KMS-11 (cell line): ENCODE measurements around the gene LUZP2.

Experiments used
- H2AFZ ChIP-seq: fragments of 200-600 bp; sonication (generic); 2 replicates; pipeline ENCODE4 v1.6.1; 2016; ENCODE audit warnings: antibody characterized with exemption, mixed run types, low read depth
- H3K27ac ChIP-seq: fragments of 200-600 bp; sonication (generic); 2 replicates; pipeline ENCODE4 v1.6.1; 2016; ENCODE audit warnings: mild to moderate bottlenecking, mixed run types
- H3K27me3 ChIP-seq: fragments of 200-600 bp; sonication (generic); 2 replicates; pipeline ENCODE4 v1.6.1; 2017; ENCODE audit warnings: mild to moderate bottlenecking, low read depth, mixed run types, moderate library complexity; ENCODE audit not compliant: insufficient read depth
- H3K36me3 ChIP-seq: fragments of 200-600 bp; sonication (generic); 2 replicates; pipeline ENCODE4 v1.6.1; 2017; ENCODE audit warnings: mild to moderate bottlenecking, mixed run types; ENCODE audit not compliant: insufficient read depth
- H3K4me1 ChIP-seq: fragments of 200-600 bp; sonication (generic); 2 replicates; pipeline ENCODE4 v1.6.1; 2016; ENCODE audit warnings: mild to moderate bottlenecking, low read depth, mixed run types; ENCODE audit not compliant: poor library complexity, severe bottlenecking
- H3K4me2 ChIP-seq: fragments of 200-600 bp; sonication (generic); 2 replicates; pipeline ENCODE4 v1.7.0; 2016; ENCODE audit warnings: mild to moderate bottlenecking, mixed run types
- H3K4me3 ChIP-seq: fragments of 200-600 bp; sonication (generic); IDR thresholded peaks from 2 replicates; pipeline ENCODE4 v1.6.1; 2017; ENCODE audit warnings: low read depth, low read length, mixed read lengths; ENCODE audit not compliant: insufficient read depth
- H3K79me2 ChIP-seq: fragments of 200-600 bp; sonication (generic); 2 replicates; pipeline ENCODE4 v1.6.1; 2016; ENCODE audit warnings: low read depth, mixed run types; ENCODE audit not compliant: insufficient read depth
- H3K9ac ChIP-seq: fragments of 200-600 bp; sonication (generic); 2 replicates; pipeline ENCODE4 v1.6.1; 2016; ENCODE audit warnings: mild to moderate bottlenecking, mixed run types
- H4K20me1 ChIP-seq: fragments of 200-600 bp; sonication (generic); 2 replicates; pipeline ENCODE4 v1.6.1; 2016; ENCODE audit warnings: mild to moderate bottlenecking, mixed run types; ENCODE audit not compliant: insufficient read depth
- TF ChIP-seq, protein P1 (sequence below): fragments of 200-600 bp; sonication (generic); conservative IDR thresholded peaks from 2 replicates; pipeline ENCODE4 v1.6.1; 2017; ENCODE audit warnings: low read depth, mild to moderate bottlenecking, antibody characterized with exemption, low read length, moderate library complexity, mixed read lengths

Gene LUZP2

DNA sequence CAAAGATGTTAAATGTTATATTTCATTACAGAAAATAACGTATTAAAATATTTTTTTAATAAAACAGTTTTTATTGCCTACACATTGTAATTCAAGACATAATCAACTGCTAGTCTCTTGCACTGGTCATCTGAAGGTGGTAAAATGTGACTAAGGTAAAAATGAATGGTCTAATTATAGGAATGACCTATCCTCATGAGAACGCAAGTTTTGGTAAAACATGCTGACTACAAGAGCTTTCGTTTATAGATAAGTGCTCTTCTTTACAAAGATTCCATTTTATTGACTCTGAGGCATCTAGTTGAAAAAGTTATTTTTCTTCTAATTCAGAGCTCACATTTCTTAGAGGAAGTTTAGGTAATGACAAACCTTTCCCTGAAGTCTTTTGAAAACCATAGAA lies 27.3 kb downstream of the LUZP2 start:
- Histone ChIP-seq H3K4me3 (no peak overlapping the region), H3K4me2 (no peak overlapping the region), H3K79me2 (no peaks in the 10 kb centered on the region), H3K27me3 (no peaks in the 10 kb centered on the region), H3K9ac (no peak overlapping the region), H3K4me1 (peaks cover 13% of the 10 kb centered on the region), H3K36me3 (no peaks in the 10 kb centered on the region), H3K27ac (no peak overlapping the region), H2AFZ (peak overlapping the region; percentile 22; the same call in 1 of the 2 replicates), H4K20me1 (no peaks in the 10 kb centered on the region)
- TF ChIP-seq, protein P1, sequence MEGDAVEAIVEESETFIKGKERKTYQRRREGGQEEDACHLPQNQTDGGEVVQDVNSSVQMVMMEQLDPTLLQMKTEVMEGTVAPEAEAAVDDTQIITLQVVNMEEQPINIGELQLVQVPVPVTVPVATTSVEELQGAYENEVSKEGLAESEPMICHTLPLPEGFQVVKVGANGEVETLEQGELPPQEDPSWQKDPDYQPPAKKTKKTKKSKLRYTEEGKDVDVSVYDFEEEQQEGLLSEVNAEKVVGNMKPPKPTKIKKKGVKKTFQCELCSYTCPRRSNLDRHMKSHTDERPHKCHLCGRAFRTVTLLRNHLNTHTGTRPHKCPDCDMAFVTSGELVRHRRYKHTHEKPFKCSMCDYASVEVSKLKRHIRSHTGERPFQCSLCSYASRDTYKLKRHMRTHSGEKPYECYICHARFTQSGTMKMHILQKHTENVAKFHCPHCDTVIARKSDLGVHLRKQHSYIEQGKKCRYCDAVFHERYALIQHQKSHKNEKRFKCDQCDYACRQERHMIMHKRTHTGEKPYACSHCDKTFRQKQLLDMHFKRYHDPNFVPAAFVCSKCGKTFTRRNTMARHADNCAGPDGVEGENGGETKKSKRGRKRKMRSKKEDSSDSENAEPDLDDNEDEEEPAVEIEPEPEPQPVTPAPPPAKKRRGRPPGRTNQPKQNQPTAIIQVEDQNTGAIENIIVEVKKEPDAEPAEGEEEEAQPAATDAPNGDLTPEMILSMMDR, result no peak

- Histone ChIP-seq H3K27me3 (no peaks in the 10 kb centered on the region), H4K20me1 (no peaks in the 10 kb centered on the region), H3K27ac (no peak overlapping the region), H3K79me2 (no peaks in the 10 kb centered on the region), H3K4me1 (no peaks in the 10 kb centered on the region), H3K4me2 (no peak overlapping the region), H3K9ac (no peak overlapping the region), H3K36me3 (no peaks in the 10 kb centered on the region), H3K4me3 (no peak overlapping the region), H2AFZ (no peak overlapping the region)
- TF ChIP-seq, protein P1, result no peak
Observed at GRCh38 chr11:24531528-24531927, 34.7 kb downstream of the LUZP2 start.

DNA sequence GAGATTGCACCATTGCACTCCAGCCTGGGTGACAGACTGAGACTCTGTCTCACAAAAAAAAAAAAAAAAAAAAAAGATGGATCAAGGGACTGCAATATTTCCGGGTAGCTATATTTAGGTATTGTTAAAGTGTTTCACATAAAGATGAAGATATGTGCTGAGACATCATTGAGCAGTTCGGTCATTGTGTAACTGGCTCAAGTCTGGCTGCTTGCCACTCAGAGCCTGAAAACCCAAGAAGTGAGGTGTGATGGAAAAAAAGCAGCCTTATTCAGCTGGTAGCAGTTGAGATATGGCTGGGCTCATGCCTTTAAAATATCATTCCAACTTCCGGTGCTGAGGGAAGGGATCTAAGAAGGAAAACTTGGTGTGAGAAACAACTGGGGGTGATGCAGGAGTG lies 46.9 kb downstream of the LUZP2 start:
- Histone ChIP-seq H3K4me3 (no peak overlapping the region), H3K27me3 (no peaks in the 10 kb centered on the region), H3K79me2 (no peaks in the 10 kb centered on the region), H3K4me2 (no peak overlapping the region), H3K9ac (no peak overlapping the region), H4K20me1 (no peaks in the 10 kb centered on the region), H3K4me1 (no peaks in the 10 kb centered on the region), H3K36me3 (no peaks in the 10 kb centered on the region), H2AFZ (no peak overlapping the region), H3K27ac (no peak overlapping the region)
- TF ChIP-seq, protein P1, result no peak

GRCh38 chr11:24556693-24557092 lies 59.8 kb downstream of the LUZP2 start:
- H2AFZ ChIP-seq, result no peak overlapping the region
- H3K79me2 ChIP-seq, result no peaks in the 10 kb centered on the region
- TF ChIP-seq, protein P1, result no peak
- no peak overlapping the region for H3K9ac ChIP-seq
- no peak overlapping the region for H3K4me2 ChIP-seq
- no peak overlapping the region for H3K27ac ChIP-seq
- H3K4me3 ChIP-seq, result no peak overlapping the region
- H3K27me3 ChIP-seq, result no peaks in the 10 kb centered on the region
- H3K4me1 ChIP-seq, result no peaks in the 10 kb centered on the region
- H3K36me3 ChIP-seq, result no peaks in the 10 kb centered on the region
- no peaks in the 10 kb centered on the region for H4K20me1 ChIP-seq
